Activated CD4-positive, CD25-positive, alpha-beta regulatory T cell treated with anti-CD3 and anti-CD28 coated beads, Interleukin-2, amount 50 U/mL, for 24 hours (primary cell): ENCODE results near the gene ZNF426.
"Not testable (repeated sequence)": the region's sequence is repeated elsewhere in the genome, so short reads cannot be mapped to it uniquely, and the experiment has no call there.

Source experiments
- ATAC-seq, 2 donors: fragments of 150-1000 bp; cut with Tn5 transposase; one replicate each; pipeline ENCODE4 v1.10.0; 2021; ENCODE audit warnings: mild to moderate bottlenecking in 1 of 2, moderate library complexity in 1 of 2

The ZNF426 gene

GRCh38 chr19:9538183-9539058 is at the start of gene ZNF426:
Gene ZNF426, minus strand, starts transcription at chr19:9538645. Its CDS starts 2,413 bp downstream, at chr19:9536232.
- peak; percentile 91 to 97 for ATAC-seq

GRCh38 chr19:9586764-9587163 is 48.3 kb upstream of the ZNF426 start:
- ATAC-seq = peak; percentile 37 to 53

GRCh38 chr19:9584073-9584833 is 45.8 kb upstream of the ZNF426 start, which contains the start of gene ZNF121:
Gene ZNF121, minus strand, starts transcription at chr19:9584504. Its CDS starts 16,407 bp downstream, at chr19:9568097.
- ATAC-seq = peak; percentile 74 to 85

- ATAC-seq = not testable (repeated sequence)
Measured at GRCh38 chr19:9582081-9582725, 43.8 kb upstream of the ZNF426 start.

GRCh38 chr19:9580728-9581127 is 42.3 kb upstream of the ZNF426 start:
- ATAC-seq = peak; percentile 42 to 62

GRCh38 chr19:9570255-9570654 is 31.8 kb upstream of the ZNF426 start:
- ATAC-seq = no peak

- no peak for ATAC-seq
Measured at GRCh38 chr19:9566729-9567128, 28.3 kb upstream of the ZNF426 start.

- no peak for ATAC-seq
Measured at GRCh38 chr19:9565900-9566705, 27.7 kb upstream of the ZNF426 start.

GRCh38 chr19:9552536-9553274 is 14.3 kb upstream of the ZNF426 start:
- ATAC-seq = no peak

GRCh38 chr19:9547870-9548269 is 9.4 kb upstream of the ZNF426 start:
- ATAC-seq = no peak

GRCh38 chr19:9541281-9541680 is 2.8 kb upstream of the ZNF426 start:
- ATAC-seq = not testable (repeated sequence)

- ATAC-seq = not testable (repeated sequence)
Measured at GRCh38 chr19:9539921-9540320, 1.5 kb upstream of the ZNF426 start.

GRCh38 chr19:9539201-9539600 is 756 bp upstream of the ZNF426 start:
- not testable (repeated sequence) for ATAC-seq

GRCh38 chr19:9535934-9536333 is 2.5 kb downstream of the ZNF426 start:
- ATAC-seq = no peak

- ATAC-seq = peak; percentile 78 to 86
Measured at GRCh38 chr19:9531933-9532332, 6.5 kb downstream of the ZNF426 start.

- ATAC-seq = no peak
Measured at GRCh38 chr19:9528757-9529336, 9.6 kb downstream of the ZNF426 start.

- ATAC-seq = no peak
Measured at GRCh38 chr19:9523885-9524474, 14.5 kb downstream of the ZNF426 start.

- no peak for ATAC-seq
Measured at GRCh38 chr19:9507285-9507684, 31.2 kb downstream of the ZNF426 start.

- no peak for ATAC-seq
Measured at GRCh38 chr19:9500796-9501195, 37.6 kb downstream of the ZNF426 start.

- no peak for ATAC-seq
Measured at GRCh38 chr19:9498183-9498902, 40.1 kb downstream of the ZNF426 start, which contains the start of gene ZNF560. Gene ZNF560, minus strand, starts transcription at chr19:9498616. Its CDS starts 23,303 bp downstream, at chr19:9475313.
